T47D (cell line): ENCODE results near the gene TACC2.

Source experiments
- DNase-seq, 2 experiments: peaks; one replicate each; pipeline versions ENCODE4 v3.0.0 to v3.0.0-alpha.2; 2011 to 2012; ENCODE audit warnings: low read depth in 1 of 2, low spot score in 1 of 2
- JUND ChIP-seq: IDR thresholded peaks from 2 replicates; pipeline ENCODE4 v1.6.1; 2012; ENCODE audit warnings: low read depth
- in situ Hi-C: cut with HindIII; loops from 2 replicates; pipeline ENCODE4 v1.10.0; 2016; ENCODE audit warnings: low sequenced_read_pairs, low pct_unique_long_range_greater_than_20kb

The TACC2 gene

DNA sequence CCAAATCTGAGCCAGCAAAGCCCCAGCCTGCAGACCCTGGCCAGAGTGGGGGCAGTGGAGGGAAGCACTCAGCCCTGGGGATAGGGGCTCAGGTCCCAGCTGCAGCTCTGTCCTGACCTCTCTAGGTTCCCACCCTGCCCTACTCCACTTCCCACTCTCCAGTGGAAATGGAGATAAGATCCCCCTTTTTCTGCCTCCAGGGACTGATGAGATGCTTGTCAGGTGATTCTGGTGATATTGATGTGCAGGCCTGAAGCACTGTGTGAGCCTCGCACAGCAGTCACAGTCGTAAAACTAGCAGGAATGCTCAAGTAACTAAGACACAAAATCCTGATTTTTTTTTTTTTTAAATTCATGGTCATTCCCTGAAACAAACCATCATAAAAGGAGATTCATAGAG, 227.1 kb downstream of the TACC2 start:
- DNase-seq, result no peak
- in situ Hi-C loops, result no loop called here
- no peak for TF ChIP-seq JUND

DNA sequence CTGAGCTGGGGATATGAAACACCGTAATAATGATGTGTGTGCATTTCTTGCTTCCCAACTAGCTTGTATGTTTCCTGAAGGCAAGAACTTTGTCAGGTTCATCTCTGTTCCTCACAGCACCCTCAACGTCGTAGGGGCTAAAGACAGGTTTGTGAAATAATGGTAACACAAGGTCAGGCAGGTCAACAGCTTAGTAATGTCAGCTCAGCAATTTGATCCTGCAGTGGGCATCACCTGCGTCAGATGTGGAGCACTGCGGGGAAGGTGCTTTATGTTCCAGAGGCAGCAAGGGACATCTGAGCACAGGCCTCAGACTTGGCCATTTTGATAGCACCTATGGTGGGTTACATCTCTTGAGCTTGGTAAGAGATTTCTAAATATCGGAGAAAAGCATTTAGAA, 230.4 kb downstream of the TACC2 start:
- no peak for DNase-seq
- in situ Hi-C loops, result no loop called here
- TF ChIP-seq JUND, result no peak

DNA sequence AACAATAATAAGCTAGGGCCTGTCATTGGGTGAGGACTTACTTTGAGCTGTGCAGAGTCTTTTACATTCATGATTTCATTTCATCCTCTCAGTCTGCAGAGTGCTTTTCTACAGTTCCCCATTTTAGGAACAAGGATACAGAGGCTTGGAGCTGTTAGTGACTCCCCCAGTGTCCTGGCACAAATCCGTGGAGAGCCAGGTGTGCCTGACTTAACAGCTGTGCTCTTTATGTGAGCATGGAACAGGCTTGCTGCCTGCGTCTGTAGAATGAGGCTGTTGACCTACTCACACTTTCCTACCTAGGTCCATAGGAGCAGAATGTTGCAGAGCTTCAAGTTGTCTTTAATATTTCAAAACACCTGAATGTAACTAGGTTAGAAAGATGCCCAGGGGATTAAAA, 231.8 kb downstream of the TACC2 start:
- in situ Hi-C loops, result no loop called here

DNA sequence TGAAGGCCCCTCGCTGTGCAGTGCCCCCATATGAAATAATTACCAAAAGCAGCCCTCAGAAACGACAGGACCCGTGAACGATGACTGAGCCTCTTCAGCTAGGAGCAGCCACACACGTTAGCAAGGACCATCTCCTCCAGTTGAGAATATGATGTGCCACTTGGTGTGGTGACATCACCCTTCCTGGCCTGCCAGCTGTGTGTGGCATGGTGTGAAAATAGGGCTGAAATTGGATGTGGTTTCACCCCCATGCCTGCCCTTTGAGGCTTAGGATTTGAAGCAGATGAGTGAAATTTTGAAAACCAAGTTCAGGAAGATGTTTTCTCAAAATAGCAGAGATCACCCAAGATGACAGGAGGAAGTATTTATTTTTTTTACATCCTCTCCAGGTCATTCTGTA, 233.0 kb downstream of the TACC2 start:
- no peak for TF ChIP-seq JUND
- no peak for DNase-seq
- in situ Hi-C loops, result no loop called here

More for the DNA sequence above, 231.8 kb downstream of the TACC2 start:
- DNase-seq, result no peak
- no peak for TF ChIP-seq JUND

DNA sequence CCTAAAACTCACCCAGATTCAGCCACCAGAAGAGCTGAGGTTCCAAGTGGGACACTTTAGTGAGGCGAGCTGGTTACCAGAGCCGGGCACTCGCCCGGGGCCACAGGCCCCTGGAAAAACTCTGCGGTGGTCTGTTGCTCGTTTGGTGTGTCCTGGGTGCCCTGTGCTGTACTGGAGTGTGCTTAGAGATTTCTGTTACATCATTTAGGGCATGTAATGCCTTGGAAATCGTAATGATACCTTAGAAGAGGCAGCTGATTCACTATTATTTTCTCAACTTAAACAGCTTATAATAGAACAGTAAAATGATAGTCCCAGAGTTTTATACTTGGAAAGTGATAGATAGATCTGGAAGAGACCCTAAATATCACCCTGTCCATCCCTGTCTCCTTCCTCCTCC, 233.7 kb downstream of the TACC2 start:
- DNase-seq, result no peak
- TF ChIP-seq JUND, result no peak
- in situ Hi-C loops, result no loop called here

DNA sequence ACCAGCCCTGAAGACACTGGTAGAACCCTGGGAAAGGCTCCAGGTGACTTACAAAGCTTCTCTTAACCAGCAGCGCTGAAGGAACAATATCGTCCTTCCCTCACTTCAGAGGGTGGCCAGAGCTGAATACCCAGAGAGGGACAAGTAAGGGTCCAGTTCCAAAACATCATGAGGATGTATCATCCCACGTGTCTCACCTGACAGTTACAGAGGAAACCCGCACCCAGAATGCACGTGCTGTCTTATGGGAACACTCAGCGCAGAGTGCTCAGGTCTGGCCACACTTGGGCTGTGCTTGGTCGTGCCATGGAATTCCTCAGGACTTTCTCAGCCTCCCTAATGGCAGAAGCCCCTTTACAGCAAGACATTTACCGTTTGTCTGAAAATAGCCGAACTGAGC, 235.2 kb downstream of the TACC2 start:
- DNase-seq, result no peak
- in situ Hi-C loops, result no loop called here
- TF ChIP-seq JUND, result no peak

DNA sequence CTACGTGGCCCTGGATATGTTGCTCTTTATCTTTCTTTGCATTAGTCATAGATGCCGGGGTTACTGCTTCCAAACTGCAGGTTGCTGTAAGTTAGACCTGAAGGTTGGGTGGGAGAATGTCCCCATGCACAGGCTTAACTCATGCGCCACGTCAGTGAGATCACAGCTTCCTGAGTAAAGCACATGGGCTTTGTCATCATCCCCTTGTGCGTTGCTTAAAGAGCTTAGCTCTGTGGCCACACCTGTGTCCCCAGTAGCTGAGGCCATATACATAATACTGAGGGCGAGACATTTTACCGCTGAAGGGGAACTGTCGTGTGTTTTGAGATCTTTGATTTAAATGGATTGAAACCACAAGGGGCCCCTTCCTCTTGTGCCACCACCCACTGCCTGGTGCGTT, 236.4 kb downstream of the TACC2 start:
- DNase-seq, result no peak
- in situ Hi-C loops, result no loop called here

DNA sequence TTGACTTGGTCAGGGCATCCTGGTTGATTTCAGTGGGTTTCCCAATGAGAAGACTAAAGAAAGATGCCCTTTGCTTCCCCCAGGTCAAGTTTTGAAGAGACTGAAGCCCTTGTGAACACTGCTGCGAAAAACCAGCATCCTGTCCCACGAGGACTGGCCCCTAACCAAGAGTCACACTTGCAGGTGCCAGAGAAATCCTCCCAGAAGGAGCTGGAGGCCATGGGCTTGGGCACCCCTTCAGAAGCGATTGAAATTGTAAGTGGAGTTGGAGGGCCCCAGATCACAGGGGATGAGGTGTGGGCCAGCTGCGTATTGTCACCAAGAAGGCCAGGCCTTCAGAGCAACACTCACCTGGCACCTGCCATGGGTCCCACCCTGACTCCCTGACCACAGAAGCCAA, 238.8 kb downstream of the TACC2 start:
- TF ChIP-seq JUND, result no peak
- in situ Hi-C loops, result no loop called here

More for the DNA sequence above, 236.4 kb downstream of the TACC2 start:
- no peak for TF ChIP-seq JUND

DNA sequence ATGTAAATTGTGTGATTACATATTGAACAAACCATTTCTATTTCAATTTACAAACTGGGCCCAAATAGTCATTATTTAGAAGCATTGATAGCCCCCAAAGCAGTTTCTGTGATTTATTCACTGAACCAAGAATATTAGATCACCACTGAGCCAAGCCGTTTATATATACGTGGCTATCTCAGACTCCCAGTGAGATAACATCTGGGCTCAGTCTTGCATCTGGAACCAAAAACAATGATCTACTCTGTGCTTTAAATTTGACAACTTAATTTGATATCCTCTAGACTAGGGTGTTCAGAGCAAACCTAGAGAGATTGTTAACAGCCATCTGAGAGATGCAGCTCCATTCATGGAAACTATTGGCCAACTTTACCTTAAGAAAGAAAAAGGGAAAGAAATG, 240.7 kb downstream of the TACC2 start:
- DNase-seq, result no peak
- TF ChIP-seq JUND, result no peak
- in situ Hi-C loops, result no loop called here

More for the DNA sequence above, 238.8 kb downstream of the TACC2 start:
- DNase-seq, result no peak

DNA sequence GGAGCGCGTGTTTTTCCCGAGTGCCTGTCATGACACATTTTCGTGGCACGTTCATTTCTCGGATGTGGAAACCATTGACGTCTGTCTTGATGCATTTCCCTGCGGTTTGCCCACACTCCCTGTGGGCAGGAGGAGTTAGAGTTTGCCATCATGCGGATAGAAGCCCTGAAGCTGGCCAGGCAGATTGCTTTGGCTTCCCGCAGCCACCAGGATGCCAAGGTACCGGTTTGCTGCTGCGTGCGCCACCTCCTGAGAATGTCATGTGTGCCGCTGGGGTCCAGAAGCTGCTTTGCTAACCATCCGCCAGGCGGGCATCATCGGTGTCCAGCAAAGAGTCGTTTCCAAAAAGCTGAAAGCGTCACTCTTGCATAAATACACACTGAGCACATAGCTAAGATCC, 241.3 kb downstream of the TACC2 start:
- no peak for DNase-seq
- in situ Hi-C loops, result no loop called here
- TF ChIP-seq JUND, result no peak

DNA sequence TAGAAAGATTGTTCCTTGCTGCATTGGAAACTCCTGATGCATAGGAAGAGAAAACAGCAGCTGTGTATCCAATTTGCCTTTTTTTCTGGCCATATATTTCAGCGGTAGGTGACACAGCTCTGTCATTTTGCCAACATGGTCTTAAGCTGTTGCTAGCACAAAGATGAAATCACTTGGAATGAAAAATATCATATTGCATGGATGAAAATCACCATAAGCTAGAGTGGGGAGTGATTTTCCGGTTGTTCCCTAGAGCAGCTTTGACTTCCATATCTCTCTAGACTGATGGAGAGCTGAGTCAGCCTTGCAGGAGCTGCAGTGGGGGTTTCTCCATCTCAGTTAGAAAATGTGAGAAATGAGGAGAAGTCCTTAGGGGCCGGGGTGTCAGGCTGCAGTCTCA, 243.8 kb downstream of the TACC2 start:
- TF ChIP-seq JUND, result no peak
- in situ Hi-C loops, result no loop called here
- no peak for DNase-seq

DNA sequence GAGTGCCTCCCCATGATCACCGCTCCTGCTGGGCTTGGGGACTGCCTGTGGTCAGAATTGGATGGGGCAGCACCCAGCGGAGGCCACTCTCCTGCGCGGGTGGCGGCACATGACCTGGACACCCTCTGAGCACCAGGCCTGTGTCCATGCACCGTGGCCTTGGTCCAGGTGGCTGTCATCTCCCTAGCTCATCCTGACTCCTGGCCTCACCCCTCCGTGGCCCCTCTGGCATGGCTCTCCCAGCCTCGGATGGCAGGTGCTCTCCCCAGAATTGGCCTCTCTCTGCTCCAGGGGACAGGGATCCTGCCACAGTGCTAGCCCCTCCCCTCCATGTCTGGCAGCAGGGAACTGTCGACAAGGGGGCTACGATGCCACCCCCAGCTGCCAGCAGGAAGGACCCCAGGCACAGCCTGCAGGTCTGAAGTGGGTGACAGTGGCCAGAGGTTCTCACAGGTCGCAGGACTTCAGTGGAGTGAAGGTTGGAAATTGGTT, 244.9 kb downstream of the TACC2 start:
- in situ Hi-C loops, result no loop called here
- no peak for DNase-seq
- no peak for TF ChIP-seq JUND

DNA sequence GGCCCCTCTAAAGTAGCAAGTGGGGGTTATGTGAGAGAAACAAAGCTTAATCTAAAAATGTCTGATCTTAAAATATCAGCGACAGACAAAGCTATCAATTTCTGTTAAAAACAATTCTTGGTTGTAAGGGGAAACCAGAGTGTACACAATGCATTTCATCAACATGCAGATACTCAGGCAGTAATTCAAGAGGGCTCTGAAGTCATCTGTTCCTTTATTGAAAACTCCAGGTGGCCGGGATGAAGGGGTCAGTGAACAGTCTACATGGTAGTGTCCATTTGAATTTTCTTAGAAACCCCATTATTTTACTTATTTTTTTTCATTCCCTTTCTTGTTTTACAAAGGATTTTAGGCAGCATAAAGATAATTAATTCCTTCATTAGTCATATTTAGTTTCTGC, 245.5 kb downstream of the TACC2 start:
- in situ Hi-C loops, result no loop called here
- DNase-seq, result no peak
- TF ChIP-seq JUND, result no peak

DNA sequence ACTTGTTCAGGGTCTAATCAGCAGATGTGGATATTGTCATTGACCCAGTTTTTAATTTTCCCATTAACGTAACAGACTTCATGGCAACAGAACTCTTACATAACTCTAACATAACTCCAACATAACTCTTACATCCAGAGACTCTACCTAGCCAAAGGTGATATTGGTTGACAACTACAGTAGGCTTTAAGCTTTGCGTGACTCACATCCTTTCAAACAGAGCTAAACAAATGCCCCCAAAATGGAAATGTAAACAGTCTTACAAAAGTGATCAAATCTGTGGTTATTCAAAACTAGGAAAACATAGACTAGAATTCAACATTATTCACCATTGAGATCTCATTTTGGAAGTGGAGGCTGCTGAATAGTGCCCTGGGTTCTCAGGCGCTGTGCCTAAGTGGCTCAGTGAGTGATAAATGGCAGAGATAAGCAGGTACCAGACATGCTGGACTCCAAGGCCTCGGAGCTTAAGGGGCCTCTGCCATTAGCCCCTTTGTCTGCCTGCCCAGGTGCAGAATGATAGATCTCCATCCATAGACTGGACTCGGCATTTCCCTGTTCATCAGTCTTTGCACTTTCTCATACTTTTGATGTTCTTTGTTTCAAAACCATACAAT, 247.8 kb downstream of the TACC2 start:
- no peak for DNase-seq
- in situ Hi-C loops, result no loop called here
- no peak for TF ChIP-seq JUND
